BJ (cell line): Measurements from ENCODE around the gene KRT72. TPM values are rescaled to one million over a fixed set of nuclear protein-coding genes. Genes with fewer than 3 reads are reported as not detected.

Experiments
- CTCF ChIA-PET: fragments of 350-600 bp; formaldehyde crosslinking; extraction: SDS; loops from one replicate; lab custom pipeline; 2021; ENCODE audit warnings: antibody characterized with exemption, inconsistent platforms; lab: Yijun Ruan, JAX
- POLR2A ChIA-PET: fragments of 300-600 bp; sonication (Branson Sonifier 250); formaldehyde crosslinking; extraction: SDS; loops from one replicate; lab custom pipeline; 2021; ENCODE audit warnings: antibody characterized with exemption; lab: Charles Lee
- DNase-seq: peaks from one replicate; pipeline ENCODE4 v3.0.0-alpha.2; 2011; ENCODE audit warnings: low read depth
- H3K27me3 ChIP-seq: 2 replicates; pipeline ENCODE4 v1.6.0; 2011; ENCODE audit warnings: low read length; ENCODE audit not compliant: control insufficient read depth, insufficient read depth
- H3K36me3 ChIP-seq: 2 replicates; pipeline ENCODE4 v1.5.1; 2011; ENCODE audit warnings: low read length; ENCODE audit not compliant: control insufficient read depth, insufficient read depth
- H3K4me3 ChIP-seq: 2 replicates; pipeline ENCODE4 v1.5.1; 2011; ENCODE audit warnings: low read depth, mild to moderate bottlenecking, control low read depth, low read length
- CTCF ChIP-seq: IDR thresholded peaks from 2 replicates; pipeline ENCODE4 v1.5.1; 2011; ENCODE audit warnings: low read depth, mild to moderate bottlenecking, control low read depth, inconsistent platforms, low read length, moderate library complexity; ENCODE audit not compliant: insufficient read depth
- polyA plus RNA-seq: library from polyadenylated mRNA; depleted of rRNA; stranded (reverse); fragments of >200 nt; gene quantifications from 2 replicates; pipeline ENCODE4 v1.2.3, GENCODE V29; 2011

KRT72 gene
- polyA plus RNA-seq, 1 experiment, result not detected

DNA sequence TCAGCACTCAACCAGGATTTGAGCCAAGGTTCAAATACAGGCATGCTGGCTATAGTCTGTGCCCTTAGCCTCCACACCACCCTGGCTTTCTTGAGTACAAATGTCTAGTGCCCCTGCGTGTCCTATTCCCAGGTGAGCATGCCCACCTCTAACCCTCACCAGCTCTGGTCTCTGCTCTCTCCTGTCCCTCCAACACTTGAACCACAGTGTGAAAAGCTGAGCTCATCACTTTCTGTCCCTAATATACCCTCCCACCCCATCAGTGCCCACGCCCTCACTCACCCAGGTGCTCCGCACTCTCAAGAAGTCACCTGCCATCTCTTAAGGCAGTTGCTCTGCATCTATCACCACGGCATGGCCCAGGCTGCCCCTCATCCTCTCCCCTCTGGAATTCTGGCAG is 41.3 kb downstream of the KRT72 start:
- TF ChIP-seq CTCF, result no peak
- DNase-seq, result no peak
- no peaks in the 10 kb centered on the region for H3K36me3 ChIP-seq
- ChIA-PET CTCF (interaction anchor here (0.7 to 1.4 kb wide), 3 partner anchors 27 to 191 kb away, joined by 3 to 4 read pairs (median 3); no protein-coding TSS in a partner anchor), POLR2A (no interaction called here)
- peaks cover 24% of the 10 kb centered on the region for H3K27me3 ChIP-seq
- no peak overlapping the region for H3K4me3 ChIP-seq

GRCh38 chr12:52558781-52559445 is 42.4 kb downstream of the KRT72 start:
- no peak for DNase-seq
- POLR2A ChIA-PET, result no interaction called here
- Histone ChIP-seq H3K36me3 (no peaks in the 10 kb centered on the region), H3K27me3 (peaks cover 27% of the 10 kb centered on the region), H3K4me3 (no peak overlapping the region)
- TF ChIP-seq CTCF, result no peak
- CTCF ChIA-PET, result interaction anchor here (1.0 kb wide), 1 partner anchor 321 kb away, joined by 3 read pairs; no protein-coding TSS in a partner anchor

GRCh38 chr12:52557476-52557875 is 43.8 kb downstream of the KRT72 start:
- DNase-seq, result no peak
- ChIA-PET POLR2A (no interaction called here), CTCF (no interaction called here)
- H3K27me3 ChIP-seq, result peaks cover 27% of the 10 kb centered on the region
- H3K4me3 ChIP-seq, result no peak overlapping the region
- no peak for TF ChIP-seq CTCF
- H3K36me3 ChIP-seq, result no peaks in the 10 kb centered on the region

DNA sequence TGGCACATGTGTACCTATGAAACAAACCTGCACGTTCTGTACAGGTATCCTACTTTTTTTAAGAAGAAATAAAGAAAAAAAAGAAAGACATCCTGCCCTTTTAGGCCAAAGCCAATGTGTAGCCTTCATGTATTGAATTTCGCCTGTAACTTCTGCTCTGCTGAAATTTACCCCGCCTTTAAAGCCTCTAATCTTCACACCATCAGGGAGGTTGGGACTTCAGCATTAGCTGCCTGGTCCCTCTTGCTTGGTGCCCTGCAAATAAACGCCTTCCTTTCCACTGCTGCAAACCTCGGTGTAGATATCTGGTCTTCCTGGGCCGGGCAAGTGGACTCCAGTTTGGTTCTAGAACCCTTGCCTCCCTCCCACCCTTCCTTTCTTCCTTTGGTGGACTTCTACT is 45.7 kb downstream of the KRT72 start:
- no peak for DNase-seq
- no peak for TF ChIP-seq CTCF
- H3K36me3 ChIP-seq, result no peaks in the 10 kb centered on the region
- ChIA-PET CTCF (interaction anchor here (1.1 to 1.5 kb wide), 2 partner anchors 22 to 311 kb away, joined by 3 to 5 read pairs; no protein-coding TSS in a partner anchor), POLR2A (no interaction called here)
- no peak overlapping the region for H3K4me3 ChIP-seq
- peaks cover 26% of the 10 kb centered on the region for H3K27me3 ChIP-seq

DNA sequence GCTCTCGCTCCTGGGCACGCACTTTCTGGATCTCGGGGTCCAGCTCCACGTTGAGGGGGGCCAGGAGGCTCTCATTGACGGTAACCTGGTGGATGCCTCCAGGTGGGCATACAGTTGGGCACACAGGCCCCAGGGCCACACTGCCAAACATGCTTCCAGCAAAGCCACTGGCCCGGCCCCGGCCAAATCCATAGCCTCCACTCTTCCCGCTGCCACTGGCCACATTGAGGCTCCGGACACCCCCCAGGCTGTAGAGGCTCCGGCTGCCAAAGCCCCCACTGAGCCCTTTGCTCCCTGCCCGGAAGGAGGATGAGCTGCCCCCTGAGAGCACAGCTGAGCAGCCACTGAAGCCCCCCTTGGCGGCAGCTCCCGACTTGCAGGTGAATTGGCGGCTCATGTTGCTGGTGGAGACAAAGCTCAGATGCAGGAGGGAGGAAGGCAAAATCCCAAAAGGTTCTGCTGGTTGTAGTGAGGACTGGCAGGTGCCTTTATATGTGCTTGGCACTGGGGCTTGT is 48.5 kb downstream of the KRT72 start, which contains the start of gene KRT71:
Gene KRT71, minus strand, starts transcription at position 465 of the 515 bp plus-strand sequence. Its CDS starts 68 bp downstream, at position 397.
- CTCF ChIA-PET, result interaction anchor here (2.8 kb wide), 1 partner anchor 12 kb away, joined by 6 read pairs; no protein-coding TSS in a partner anchor
- peaks cover 22% of the 10 kb centered on the region for H3K27me3 ChIP-seq
- POLR2A ChIA-PET, result no interaction called here
- no peaks in the 10 kb centered on the region for H3K36me3 ChIP-seq
- no peak for DNase-seq
- H3K4me3 ChIP-seq, result no peak within 1 kb of the TSS
- no peak for TF ChIP-seq CTCF
